Choroid plexus epithelial cell (primary cell): ENCODE data around the gene FILIP1L.
A peak's percentile ranks its signal among the peaks of the same experiment; 100 is the strongest.
"Not testable (repeated sequence)": the region's sequence is repeated elsewhere in the genome, so short reads cannot be mapped to it uniquely, and the experiment has no call there.

Source experiments
- DNase-seq: peaks from one replicate; pipeline ENCODE4 v3.0.0-alpha.2; 2010; ENCODE audit warnings: low read depth
- H3K4me3 ChIP-seq: 2 replicates; pipeline ENCODE4 v1.5.1; 2011; ENCODE audit warnings: low read depth, mild to moderate bottlenecking, control low read depth, low read length, moderate library complexity
- TF ChIP-seq, protein P1 (sequence below): conservative IDR thresholded peaks from 2 replicates; pipeline ENCODE4 v1.5.1; 2011; ENCODE audit warnings: low read depth, mild to moderate bottlenecking, control low read depth, inconsistent platforms, low read length, moderate library complexity

Gene FILIP1L

DNA sequence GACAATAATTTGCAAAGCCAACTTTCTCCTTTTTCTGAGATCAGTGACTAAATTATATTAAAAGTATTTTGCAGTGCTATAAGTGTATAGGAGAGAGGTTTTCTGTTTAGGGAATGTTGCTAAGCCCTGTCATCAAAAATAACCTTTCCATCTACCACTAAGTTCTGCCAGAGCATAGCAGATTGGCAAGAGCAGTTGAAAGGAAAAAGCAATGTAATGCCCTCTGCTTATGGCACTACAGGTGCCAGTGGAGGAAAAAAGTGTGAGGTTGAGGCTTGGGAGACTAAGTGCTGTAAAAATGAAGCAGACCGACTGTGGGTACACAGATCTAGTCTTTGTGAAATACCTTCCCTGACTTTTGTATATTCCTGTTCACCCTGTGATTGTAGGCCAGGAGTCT lies 11.5 kb downstream of the FILIP1L start:
- no peak overlapping the region for H3K4me3 ChIP-seq
- TF ChIP-seq, protein P1, sequence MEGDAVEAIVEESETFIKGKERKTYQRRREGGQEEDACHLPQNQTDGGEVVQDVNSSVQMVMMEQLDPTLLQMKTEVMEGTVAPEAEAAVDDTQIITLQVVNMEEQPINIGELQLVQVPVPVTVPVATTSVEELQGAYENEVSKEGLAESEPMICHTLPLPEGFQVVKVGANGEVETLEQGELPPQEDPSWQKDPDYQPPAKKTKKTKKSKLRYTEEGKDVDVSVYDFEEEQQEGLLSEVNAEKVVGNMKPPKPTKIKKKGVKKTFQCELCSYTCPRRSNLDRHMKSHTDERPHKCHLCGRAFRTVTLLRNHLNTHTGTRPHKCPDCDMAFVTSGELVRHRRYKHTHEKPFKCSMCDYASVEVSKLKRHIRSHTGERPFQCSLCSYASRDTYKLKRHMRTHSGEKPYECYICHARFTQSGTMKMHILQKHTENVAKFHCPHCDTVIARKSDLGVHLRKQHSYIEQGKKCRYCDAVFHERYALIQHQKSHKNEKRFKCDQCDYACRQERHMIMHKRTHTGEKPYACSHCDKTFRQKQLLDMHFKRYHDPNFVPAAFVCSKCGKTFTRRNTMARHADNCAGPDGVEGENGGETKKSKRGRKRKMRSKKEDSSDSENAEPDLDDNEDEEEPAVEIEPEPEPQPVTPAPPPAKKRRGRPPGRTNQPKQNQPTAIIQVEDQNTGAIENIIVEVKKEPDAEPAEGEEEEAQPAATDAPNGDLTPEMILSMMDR: no peak
- DNase-seq: no peak

- TF ChIP-seq, protein P1: no peak
Observed at GRCh38 chr3:100100425-100100824, 13.9 kb downstream of the FILIP1L start.

DNA sequence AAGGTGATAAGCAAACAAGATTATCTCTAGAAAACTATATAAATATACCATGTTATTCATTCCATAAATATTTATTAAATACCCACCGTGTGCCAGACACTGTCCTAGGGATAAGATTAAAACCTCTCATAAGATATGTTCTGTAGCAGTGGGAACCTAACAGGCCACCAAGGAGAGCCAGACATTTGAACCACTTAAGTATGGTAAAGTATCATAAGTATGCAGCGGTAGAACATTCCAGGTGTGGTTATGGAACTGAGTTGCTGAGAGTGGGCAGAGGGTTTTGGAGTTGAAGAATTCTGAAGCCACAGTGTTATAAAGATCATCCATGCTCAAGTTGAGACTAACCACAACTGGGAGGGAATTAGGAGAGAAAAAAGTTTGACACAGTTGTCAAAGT lies 14.7 kb downstream of the FILIP1L start:
- no peak overlapping the region for H3K4me3 ChIP-seq
- TF ChIP-seq, protein P1: no peak
- DNase-seq: peak; percentile 46

More at GRCh38 chr3:100100425-100100824, 13.9 kb downstream of the FILIP1L start:
- DNase-seq: peak; percentile 78
- no peak overlapping the region for H3K4me3 ChIP-seq

GRCh38 chr3:100098784-100099070 lies 15.6 kb downstream of the FILIP1L start:
- DNase-seq: no peak
- no peak overlapping the region for H3K4me3 ChIP-seq
- TF ChIP-seq, protein P1: no peak

DNA sequence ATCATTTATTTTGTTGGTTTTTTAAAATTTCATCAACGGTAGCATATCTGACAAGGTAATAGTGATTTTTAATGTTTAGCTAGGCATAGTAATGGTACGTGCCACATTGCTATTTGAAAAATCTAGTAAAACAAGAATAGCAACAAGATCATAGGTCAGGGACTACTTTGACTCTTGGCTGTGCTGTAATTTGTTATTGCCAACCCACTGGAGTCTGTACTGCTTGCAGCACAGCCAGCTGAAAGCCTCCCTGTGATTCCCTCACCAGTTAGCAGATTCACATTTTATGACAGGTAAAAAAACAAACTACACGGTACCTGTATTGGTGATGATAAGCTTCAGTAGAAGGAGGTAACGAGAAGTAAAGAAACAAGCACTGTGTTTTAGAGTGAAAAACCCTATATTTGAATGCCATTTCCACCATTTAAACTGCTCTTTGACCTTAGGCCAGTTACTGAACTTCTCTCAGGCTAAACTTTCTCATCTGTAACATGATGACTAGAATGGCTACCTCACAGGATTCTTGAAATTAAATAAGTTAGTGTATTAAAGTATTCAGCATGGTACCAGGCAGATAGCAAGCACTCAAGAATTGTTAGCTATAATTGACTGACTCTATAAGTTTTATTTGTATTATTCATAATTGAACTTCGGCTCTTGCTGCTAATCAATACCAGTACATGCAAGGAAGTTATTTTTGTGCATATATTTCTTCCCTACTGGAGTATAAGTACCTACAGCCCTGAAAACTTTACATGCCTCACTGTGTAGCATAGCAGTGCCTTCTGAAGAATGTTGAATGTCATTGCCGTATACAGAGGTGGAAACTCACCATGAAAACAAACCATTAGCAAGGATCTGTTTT lies 16.1 kb downstream of the FILIP1L start:
- DNase-seq: peak; percentile 64
- H3K4me3 ChIP-seq: no peak overlapping the region
- TF ChIP-seq, protein P1: no peak

GRCh38 chr3:100096866-100097265 lies 17.4 kb downstream of the FILIP1L start:
- no peak overlapping the region for H3K4me3 ChIP-seq
- DNase-seq: no peak

DNA sequence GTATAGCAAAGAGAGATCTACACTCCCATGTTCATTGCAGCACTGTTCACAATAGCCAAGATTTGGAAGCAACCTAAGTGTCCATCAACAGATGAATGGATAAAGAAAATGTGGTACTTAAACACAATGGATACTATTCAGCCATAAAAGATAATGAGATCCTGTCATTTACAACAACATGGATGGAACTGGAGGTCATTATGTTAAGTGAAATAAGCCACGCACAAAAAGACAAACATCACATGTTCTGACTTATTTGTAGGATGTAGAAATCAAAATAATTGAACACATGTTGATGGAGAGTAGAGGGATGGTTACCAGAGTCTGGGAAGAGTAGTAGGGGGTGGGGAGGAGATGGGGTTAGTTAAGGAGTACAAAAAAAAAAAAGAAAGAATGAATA lies 18.0 kb downstream of the FILIP1L start:
- DNase-seq, H3K4me3 ChIP-seq: not testable (repeated sequence)

More at GRCh38 chr3:100096866-100097265, 17.4 kb downstream of the FILIP1L start:
- TF ChIP-seq, protein P1: no peak
